Spinal cord (tissue), 10 donors: Measurements from ENCODE around the gene NSUN6. TPM values are rescaled to one million over a fixed set of nuclear protein-coding genes. Genes with fewer than 3 reads are reported as not detected.

Experiments used
- DNase-seq, 6 donors: peaks; one replicate each; pipeline versions ENCODE4 v3.0.0 to v3.0.0-alpha.2; 2013 to 2015; ENCODE audit warnings: low spot score in 6 of 6, low read depth in 4 of 6
- H3K27ac ChIP-seq: one replicate; pipeline ENCODE4 v1.5.1; 2013; ENCODE audit warnings: low read depth, low read length, control low read depth
- H3K27me3 ChIP-seq: one replicate; pipeline ENCODE4 v1.6.1; 2013; ENCODE audit warnings: low read length; ENCODE audit not compliant: control insufficient read depth, insufficient read depth
- H3K36me3 ChIP-seq: one replicate; pipeline ENCODE4 v1.6.1; 2013; ENCODE audit warnings: low read length; ENCODE audit not compliant: control insufficient read depth, insufficient read depth
- H3K4me1 ChIP-seq: one replicate; pipeline ENCODE4 v1.6.1; 2013; ENCODE audit warnings: low read length; ENCODE audit not compliant: control insufficient read depth, insufficient read depth
- H3K4me3 ChIP-seq: one replicate; pipeline ENCODE4 v1.5.1; 2013; ENCODE audit warnings: low read depth, low read length, control low read depth
- H3K9me3 ChIP-seq: one replicate; pipeline ENCODE4 v1.6.1; 2013; ENCODE audit warnings: low read length; ENCODE audit not compliant: control insufficient read depth, insufficient read depth
- WGBS: methylation state at CpG from one replicate; pipeline ENCODE4 v1.1.5; 2013; ENCODE audit warnings: missing lambda C conversion rate; ENCODE audit not compliant: insufficient coverage; 5-methylcytosine and 5-hydroxymethylcytosine counted together
- long read RNA-seq, 4 donors: transcript quantifications; one replicate each; lab custom pipeline, GENCODE V29; 2026
- polyA plus RNA-seq, 2 donors: library from polyadenylated mRNA; unstranded; fragments of 120-200 nt; gene quantifications; one replicate each; pipeline ENCODE4 v1.2.1, GENCODE V29; 2013; ENCODE audit not compliant: insufficient read length in 2 of 2
- total RNA-seq, 2 donors: library from RNA; depleted of rRNA in 1 of 2; stranded (reverse); fragments of 120-200 nt in 1 of 2; fragments of >200 nt in 1 of 2; gene quantifications; one replicate each; pipeline versions ENCODE4 v1.2.3 to v1.2.4, GENCODE V29; 2013 to 2014
- donor health status: healthy.

The NSUN6 gene, protein sequence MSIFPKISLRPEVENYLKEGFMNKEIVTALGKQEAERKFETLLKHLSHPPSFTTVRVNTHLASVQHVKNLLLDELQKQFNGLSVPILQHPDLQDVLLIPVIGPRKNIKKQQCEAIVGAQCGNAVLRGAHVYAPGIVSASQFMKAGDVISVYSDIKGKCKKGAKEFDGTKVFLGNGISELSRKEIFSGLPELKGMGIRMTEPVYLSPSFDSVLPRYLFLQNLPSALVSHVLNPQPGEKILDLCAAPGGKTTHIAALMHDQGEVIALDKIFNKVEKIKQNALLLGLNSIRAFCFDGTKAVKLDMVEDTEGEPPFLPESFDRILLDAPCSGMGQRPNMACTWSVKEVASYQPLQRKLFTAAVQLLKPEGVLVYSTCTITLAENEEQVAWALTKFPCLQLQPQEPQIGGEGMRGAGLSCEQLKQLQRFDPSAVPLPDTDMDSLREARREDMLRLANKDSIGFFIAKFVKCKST
- total RNA-seq (10 to 100 TPM; 24.0 to 31.0 TPM), polyA plus RNA-seq (10 to 100 TPM; 19.6 to 27.1 TPM)
- long read RNA-seq, donor 1, partial matches to known transcripts = 0 of 3 reads
- long read RNA-seq, donor 1, other reads (novel, unspliced or antisense) = 0 of 3 reads
- long read RNA-seq, donor 2, partial matches to known transcripts = 0 of 1 reads
- long read RNA-seq, donor 2, other reads (novel, unspliced or antisense) = 0 of 1 reads
- long read RNA-seq, donor 3 = 0 reads
- long read RNA-seq, donor 4, partial matches to known transcripts = 5 of 15 reads
- long read RNA-seq, donor 4, other reads (novel, unspliced or antisense) = 9 of 15 reads

DNA sequence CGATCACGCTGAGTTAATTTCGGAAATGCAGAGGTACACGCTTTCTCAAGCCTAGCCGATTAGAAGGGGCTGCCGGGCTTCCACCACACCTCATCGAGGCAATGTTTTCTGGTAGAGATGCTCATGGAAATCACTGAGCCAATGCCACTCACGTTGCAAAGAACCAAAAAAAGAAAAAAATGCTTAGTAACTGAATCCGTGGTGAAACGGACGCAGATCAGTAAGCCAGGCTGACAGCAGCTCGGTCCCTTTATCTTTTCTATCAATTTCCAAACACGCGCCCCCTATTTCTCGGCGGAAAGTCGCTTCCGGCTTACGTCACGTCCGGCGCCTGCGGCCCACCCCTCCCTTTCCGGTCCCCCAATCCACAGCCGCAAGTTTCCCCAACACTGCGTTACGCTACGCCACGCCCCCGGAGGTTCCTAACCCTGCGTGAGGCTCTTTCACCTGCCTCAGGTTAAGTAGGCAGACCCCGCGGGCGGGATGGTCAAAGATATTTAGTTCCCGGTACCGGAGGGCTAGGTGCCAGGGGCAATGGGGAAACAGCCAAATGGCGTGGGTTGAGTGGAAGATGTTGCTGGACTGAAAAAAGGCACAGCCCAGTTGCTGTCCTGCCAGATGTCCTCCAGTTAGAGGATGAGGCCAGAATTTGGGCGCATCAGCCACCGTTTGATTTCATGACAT is at the start of gene NSUN6:
NSUN6 (minus strand) TSS at position 264 of the 684 bp plus-strand sequence. CDS start 384 bp downstream, outside the sequence.
- H3K27ac ChIP-seq = peak within 1 kb of the TSS; percentile 94
- 0% methylated on average over 37 of the region's 39 CpGs for WGBS
- peak; percentile 79 to 97 (median 84) for DNase-seq
- H3K4me1 ChIP-seq = peaks cover 3% of the 10 kb centered on the region
- no peaks in the 10 kb centered on the region for H3K9me3 ChIP-seq
- H3K36me3 ChIP-seq = peaks cover 3% of the 10 kb centered on the region
- H3K4me3 ChIP-seq = peak within 1 kb of the TSS; percentile 92
- H3K27me3 ChIP-seq = no peaks in the 10 kb centered on the region

DNA sequence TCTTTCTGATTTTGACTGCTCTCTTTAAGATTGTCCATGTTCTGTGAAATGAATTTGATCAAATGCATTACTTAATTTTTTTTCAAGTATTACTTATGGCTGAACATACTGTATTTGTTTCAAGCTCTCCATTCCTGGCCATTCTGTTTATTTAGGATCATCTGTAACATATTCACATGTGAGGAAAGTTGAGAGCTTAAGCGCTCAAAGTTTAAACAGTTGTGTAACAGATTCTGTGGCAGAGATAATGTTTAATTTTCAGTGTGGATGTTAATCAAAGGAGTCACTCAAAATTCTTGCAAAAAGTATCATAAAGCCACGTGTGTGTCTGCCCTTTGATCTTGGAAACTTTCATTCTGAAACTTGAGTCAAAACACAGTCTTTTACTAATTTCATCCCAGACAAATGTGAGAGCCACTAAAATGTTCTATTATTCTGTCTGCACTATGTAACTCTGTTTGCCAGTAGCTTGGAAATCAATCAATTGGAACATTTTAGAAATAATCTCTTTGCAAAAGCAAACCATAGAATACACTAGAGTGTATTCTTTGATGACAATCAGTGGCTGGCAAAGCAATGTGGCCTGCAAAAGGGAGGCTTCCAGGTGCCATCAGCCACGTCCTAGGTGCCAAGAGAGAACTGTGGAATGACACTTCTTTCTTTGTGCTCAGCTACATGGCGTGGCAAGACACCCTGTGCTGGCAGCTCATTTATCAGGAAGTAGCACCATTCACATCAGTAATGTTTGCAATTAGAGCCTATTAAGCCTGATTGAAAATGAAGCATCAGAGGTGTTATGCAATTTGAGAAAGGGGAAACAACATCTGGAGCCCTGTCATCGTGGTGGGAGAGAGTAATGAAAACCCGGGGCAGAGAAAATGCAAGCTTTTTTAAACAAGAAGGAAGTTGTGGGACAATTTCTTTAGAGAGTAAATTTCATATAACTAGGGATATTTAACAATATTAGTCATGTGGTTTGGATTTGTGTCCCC is 48.8 kb upstream of the NSUN6 start:
- H3K27me3 ChIP-seq = no peaks in the 10 kb centered on the region
- no peak overlapping the region for H3K27ac ChIP-seq
- WGBS = 40% methylated on average over 1 of the region's 6 CpGs
- DNase-seq = peak in 1 of 6 donors; percentile 70
- no peaks in the 10 kb centered on the region for H3K36me3 ChIP-seq
- no peak overlapping the region for H3K4me3 ChIP-seq
- no peaks in the 10 kb centered on the region for H3K4me1 ChIP-seq
- no peaks in the 10 kb centered on the region for H3K9me3 ChIP-seq

DNA sequence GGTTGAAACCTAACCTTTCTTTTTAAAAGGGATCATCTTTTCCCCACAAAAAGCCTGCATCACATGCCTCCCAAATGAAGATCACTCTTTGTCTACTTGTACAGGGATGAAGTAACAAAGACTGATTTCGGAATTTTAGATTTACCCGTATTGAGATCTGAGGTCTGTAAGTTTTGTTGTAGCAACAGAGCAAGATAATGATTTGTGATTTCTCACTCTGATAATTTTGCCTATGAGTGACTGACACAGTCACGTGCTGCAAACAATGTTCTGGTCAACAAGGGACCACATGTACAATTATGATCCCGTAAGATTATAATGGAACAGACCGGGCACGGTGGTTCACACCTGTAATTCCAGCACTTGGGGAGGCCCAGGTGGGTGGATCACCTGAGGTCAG is 39.2 kb upstream of the NSUN6 start:
- no peaks in the 10 kb centered on the region for H3K9me3 ChIP-seq
- H3K27me3 ChIP-seq = no peaks in the 10 kb centered on the region
- DNase-seq = no peak
- H3K36me3 ChIP-seq = no peaks in the 10 kb centered on the region
- no peak overlapping the region for H3K27ac ChIP-seq
- WGBS = 91% methylated on average over 6 of the region's 6 CpGs
- no peak overlapping the region for H3K4me3 ChIP-seq
- no peaks in the 10 kb centered on the region for H3K4me1 ChIP-seq

DNA sequence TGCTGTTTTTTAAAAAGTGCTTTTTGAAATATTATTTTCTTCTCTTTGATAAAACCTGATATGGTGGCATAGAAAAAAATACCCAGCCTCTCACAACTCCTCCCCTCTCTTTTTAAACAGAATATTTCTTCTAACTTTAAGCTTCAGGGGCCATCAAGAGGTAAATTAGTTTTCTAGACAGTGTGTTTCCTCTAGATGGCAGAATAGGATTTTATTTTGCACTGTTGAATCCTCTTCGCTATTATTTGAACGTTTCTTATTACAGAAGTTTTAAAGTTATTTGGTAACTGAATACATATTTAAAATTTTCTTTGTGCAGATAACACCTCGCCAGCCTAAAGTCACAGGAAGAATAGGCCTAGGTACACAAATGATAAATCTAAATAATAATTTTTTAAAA is 38.1 kb upstream of the NSUN6 start:
- peak in 5 of 6 donors; percentile 4 to 87 (median 29) for DNase-seq
- WGBS = no CpG with 5 or more reads among the region's 3 CpGs
- Histone ChIP-seq H3K9me3 (no peaks in the 10 kb centered on the region), H3K36me3 (no peaks in the 10 kb centered on the region), H3K4me1 (no peaks in the 10 kb centered on the region), H3K4me3 (no peak overlapping the region), H3K27me3 (no peaks in the 10 kb centered on the region), H3K27ac (no peak overlapping the region)

DNA sequence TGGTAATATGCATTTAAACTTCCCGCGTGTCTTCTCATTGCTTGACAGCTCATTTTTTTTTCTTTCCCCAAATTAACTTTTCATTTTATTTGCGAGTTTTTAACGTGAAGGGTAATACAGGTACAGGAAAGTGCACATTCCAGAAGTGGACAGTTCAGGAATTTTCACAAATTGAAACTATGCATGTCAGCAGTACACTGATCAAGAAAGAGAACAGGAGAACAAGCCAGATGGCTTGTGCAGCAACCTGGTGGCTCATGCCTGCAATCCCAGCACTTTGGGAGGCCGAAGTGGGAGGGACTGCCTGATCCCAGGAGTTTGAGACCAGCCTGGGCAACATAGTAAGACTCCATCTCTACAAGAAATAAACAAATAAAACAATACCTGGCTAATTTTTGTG is 36.3 kb upstream of the NSUN6 start:
- H3K36me3 ChIP-seq = no peaks in the 10 kb centered on the region
- no peak for DNase-seq
- WGBS = no CpG with 5 or more reads among the region's 5 CpGs
- no peak overlapping the region for H3K4me3 ChIP-seq
- H3K27me3 ChIP-seq = no peaks in the 10 kb centered on the region
- no peak overlapping the region for H3K27ac ChIP-seq
- H3K9me3 ChIP-seq = no peaks in the 10 kb centered on the region
- H3K4me1 ChIP-seq = no peaks in the 10 kb centered on the region

- Histone ChIP-seq H3K4me3 (no peak overlapping the region), H3K27ac (no peak overlapping the region), H3K36me3 (no peaks in the 10 kb centered on the region), H3K4me1 (no peaks in the 10 kb centered on the region), H3K9me3 (no peaks in the 10 kb centered on the region), H3K27me3 (no peaks in the 10 kb centered on the region)
- DNase-seq = no peak
- 80% methylated on average over 1 of the region's 7 CpGs for WGBS
These were observed 35.8 kb upstream of the NSUN6 start for GRCh38 chr10:18687195-18687594.

DNA sequence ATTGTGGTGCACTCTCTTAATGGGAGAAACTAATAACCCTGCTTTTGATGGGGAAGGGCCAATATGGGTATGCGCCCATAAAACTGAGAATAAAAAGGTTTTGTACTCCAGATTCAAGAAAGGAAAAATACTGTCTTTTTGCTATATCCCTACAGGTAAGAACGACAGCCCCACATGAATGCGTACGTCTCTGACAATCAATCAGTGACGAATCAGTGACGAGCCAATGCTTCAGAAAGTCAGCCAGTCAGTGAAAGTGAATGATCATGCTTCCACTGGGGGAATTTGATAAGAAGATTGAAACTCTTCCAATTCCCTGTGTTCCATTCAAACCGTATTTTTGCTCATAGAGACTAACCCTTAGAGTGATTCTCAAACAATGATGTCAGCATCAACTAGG is 34.2 kb upstream of the NSUN6 start:
- Histone ChIP-seq H3K4me3 (no peak overlapping the region), H3K27me3 (no peaks in the 10 kb centered on the region), H3K27ac (no peak overlapping the region), H3K9me3 (no peaks in the 10 kb centered on the region), H3K4me1 (no peaks in the 10 kb centered on the region), H3K36me3 (no peaks in the 10 kb centered on the region)
- 86% methylated on average over 1 of the region's 7 CpGs for WGBS
- no peak for DNase-seq

DNA sequence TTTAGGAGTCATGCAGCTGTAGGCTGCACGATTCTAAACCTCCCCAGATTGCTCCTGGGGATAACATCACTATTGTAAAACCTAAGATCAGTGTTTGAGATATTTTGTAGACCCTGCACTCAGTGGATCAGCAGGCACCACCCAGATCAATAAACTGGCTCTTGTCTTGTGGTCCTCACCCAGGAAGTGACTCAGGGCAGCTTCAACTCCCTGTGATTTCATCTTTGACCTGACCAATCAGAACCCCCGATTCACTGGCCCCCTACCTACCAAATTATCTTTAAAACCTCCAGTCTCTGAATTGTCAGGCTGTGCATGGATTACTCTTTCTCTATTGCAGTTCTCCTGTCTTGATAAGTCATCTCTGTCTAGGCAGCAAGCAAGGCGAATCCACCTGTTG is 33.6 kb upstream of the NSUN6 start:
- Histone ChIP-seq H3K9me3 (no peaks in the 10 kb centered on the region), H3K36me3 (no peaks in the 10 kb centered on the region), H3K27ac (no peak overlapping the region), H3K4me1 (no peaks in the 10 kb centered on the region), H3K4me3 (no peak overlapping the region), H3K27me3 (no peaks in the 10 kb centered on the region)
- no peak for DNase-seq
- WGBS = no CpG with 5 or more reads among the region's 3 CpGs

GRCh38 chr10:18684416-18684815 is 33.0 kb upstream of the NSUN6 start:
- WGBS = no CpG with 5 or more reads among the region's 1 CpG
- Histone ChIP-seq H3K36me3 (no peaks in the 10 kb centered on the region), H3K4me3 (no peak overlapping the region)

More at GRCh38 chr10:18684416-18684815, 33.0 kb upstream of the NSUN6 start:
- Histone ChIP-seq H3K4me1 (no peaks in the 10 kb centered on the region), H3K27me3 (no peaks in the 10 kb centered on the region), H3K27ac (no peak overlapping the region), H3K9me3 (no peaks in the 10 kb centered on the region)
- no peak for DNase-seq
